HEK293 (cell line): ENCODE results near the gene PPP1R9B.

Source experiments
- CTCF ChIA-PET: fragments of 350-600 bp; formaldehyde crosslinking; extraction: SDS; loops from one replicate; lab custom pipeline; 2021; ENCODE audit warnings: antibody characterized with exemption; lab: Yijun Ruan, JAX
- POLR2A ChIA-PET: fragments of 300-600 bp; formaldehyde crosslinking; extraction: SDS; loops from one replicate; lab custom pipeline; 2020; ENCODE audit warnings: antibody characterized with exemption, inconsistent platforms; lab: Yijun Ruan, JAX
- H3K27ac ChIP-seq: fragments of 200-500 bp; sonication (Bioruptor generic); 2 replicates; pipeline ENCODE4 v1.5.1; 2014; ENCODE audit warnings: low read depth, low read length, control low read depth, inconsistent platforms; ENCODE audit errors: extremely low read depth
- H3K36me3 ChIP-seq, 2 experiments: fragments of 200-500 bp in 1 of 2; sonication (Bioruptor generic) in 1 of 2; 1 replicate in 1 of 2; 2 replicates in 1 of 2; pipeline ENCODE4 v1.5.1; 2014 to 2017; ENCODE audit warnings: inconsistent platforms in 2 of 2, low read length in 2 of 2; ENCODE audit not compliant: control insufficient read depth in 2 of 2, insufficient read depth in 1 of 2
- H3K4me1 ChIP-seq: fragments of 200-500 bp; sonication (Bioruptor generic); 2 replicates; pipeline ENCODE4 v1.5.1; 2014; ENCODE audit warnings: mild to moderate bottlenecking, low read length, inconsistent platforms; ENCODE audit not compliant: control insufficient read depth, insufficient read depth
- H3K4me3 ChIP-seq: 2 replicates; pipeline ENCODE4 v1.5.1; 2011; ENCODE audit warnings: low read depth, mild to moderate bottlenecking, control low read depth, low read length, moderate library complexity
- H3K9me3 ChIP-seq: fragments of 200-500 bp; sonication (Bioruptor generic); 2 replicates; pipeline ENCODE4 v1.5.1; 2014; ENCODE audit warnings: low read depth, low read length, inconsistent platforms; ENCODE audit not compliant: control insufficient read depth, insufficient read depth
- GLIS1 ChIP-seq: fragments of 450-650 bp; formaldehyde crosslinking; IDR thresholded peaks from 2 replicates; pipeline ENCODE4 v1.5.1; 2016; ENCODE audit warnings: missing biosample characterization, missing genetic modification characterization
- KLF16 ChIP-seq: fragments of 450-650 bp; formaldehyde crosslinking; IDR thresholded peaks from 2 replicates; pipeline ENCODE4 v1.5.1; 2017; ENCODE audit warnings: missing biosample characterization, missing genetic modification characterization
- OSR2 ChIP-seq: fragments of 450-650 bp; formaldehyde crosslinking; IDR thresholded peaks from 2 replicates; pipeline ENCODE4 v1.5.1; 2016; ENCODE audit warnings: missing biosample characterization, missing genetic modification characterization
- PRDM4 ChIP-seq: fragments of 450-650 bp; formaldehyde crosslinking; IDR thresholded peaks from 2 replicates; pipeline ENCODE4 v1.5.1; 2017; ENCODE audit warnings: missing biosample characterization, missing genetic modification characterization
- REST ChIP-seq: fragments of 450-650 bp; formaldehyde crosslinking; IDR thresholded peaks from 2 replicates; pipeline ENCODE4 v1.5.1; 2016; ENCODE audit warnings: missing biosample characterization, missing genetic modification characterization
- SP7 ChIP-seq: fragments of 450-650 bp; formaldehyde crosslinking; IDR thresholded peaks from 2 replicates; pipeline ENCODE4 v1.5.1; 2016; ENCODE audit warnings: missing biosample characterization, missing genetic modification characterization
- ZBTB21 ChIP-seq: fragments of 450-650 bp; formaldehyde crosslinking; IDR thresholded peaks from 2 replicates; pipeline ENCODE4 v1.5.1; 2017; ENCODE audit warnings: missing biosample characterization, missing genetic modification characterization
- ZFP69B ChIP-seq: fragments of 450-650 bp; formaldehyde crosslinking; IDR thresholded peaks from 2 replicates; pipeline ENCODE4 v1.5.1; 2016; ENCODE audit warnings: missing biosample characterization, missing genetic modification characterization
- ZIC2 ChIP-seq: fragments of 450-650 bp; formaldehyde crosslinking; IDR thresholded peaks from 2 replicates; pipeline ENCODE4 v1.5.1; 2016; ENCODE audit warnings: missing biosample characterization, missing genetic modification characterization
- ZNF140 ChIP-seq: fragments of 450-650 bp; formaldehyde crosslinking; IDR thresholded peaks from 2 replicates; pipeline ENCODE4 v1.5.1; 2016; ENCODE audit warnings: missing biosample characterization, missing genetic modification characterization
- ZNF223 ChIP-seq: fragments of 450-650 bp; formaldehyde crosslinking; IDR thresholded peaks from 2 replicates; pipeline ENCODE4 v1.5.1; 2016; ENCODE audit warnings: missing biosample characterization, missing genetic modification characterization
- ZNF239 ChIP-seq: fragments of 450-650 bp; formaldehyde crosslinking; IDR thresholded peaks from 2 replicates; pipeline ENCODE4 v1.5.1; 2016; ENCODE audit warnings: missing biosample characterization, missing genetic modification characterization
- ZNF24 ChIP-seq: fragments of 450-650 bp; formaldehyde crosslinking; IDR thresholded peaks from 2 replicates; pipeline ENCODE4 v1.5.1; 2016; ENCODE audit warnings: missing biosample characterization, missing genetic modification characterization
- ZNF292 ChIP-seq: fragments of 450-650 bp; formaldehyde crosslinking; IDR thresholded peaks from 2 replicates; pipeline ENCODE4 v1.5.1; 2016; ENCODE audit warnings: low read depth, missing biosample characterization, missing genetic modification characterization, borderline replicate concordance
- ZNF311 ChIP-seq: fragments of 450-650 bp; formaldehyde crosslinking; IDR thresholded peaks from 2 replicates; pipeline ENCODE4 v1.5.1; 2017; ENCODE audit warnings: missing biosample characterization, missing genetic modification characterization, borderline replicate concordance
- ZNF335 ChIP-seq: fragments of 450-650 bp; formaldehyde crosslinking; conservative IDR thresholded peaks from 2 replicates; pipeline ENCODE4 v1.5.1; 2016; ENCODE audit warnings: missing biosample characterization, missing genetic modification characterization
- ZNF366 ChIP-seq: fragments of 450-650 bp; formaldehyde crosslinking; conservative IDR thresholded peaks from 2 replicates; pipeline ENCODE4 v1.5.1; 2016; ENCODE audit warnings: missing biosample characterization, missing genetic modification characterization
- ZNF394 ChIP-seq: fragments of 450-650 bp; formaldehyde crosslinking; IDR thresholded peaks from 2 replicates; pipeline ENCODE4 v1.5.1; 2016; ENCODE audit warnings: missing biosample characterization, missing genetic modification characterization, mild to moderate bottlenecking, moderate library complexity, borderline replicate concordance
- ZNF510 ChIP-seq: fragments of 450-650 bp; formaldehyde crosslinking; IDR thresholded peaks from 2 replicates; pipeline ENCODE4 v1.5.1; 2018; ENCODE audit warnings: mild to moderate bottlenecking, missing genetic modification characterization, missing biosample characterization; ENCODE audit not compliant: insufficient replicate concordance
- ZNF529 ChIP-seq: fragments of 450-650 bp; formaldehyde crosslinking; IDR thresholded peaks from 2 replicates; pipeline ENCODE4 v1.5.1; 2017; ENCODE audit warnings: missing genetic modification characterization, missing biosample characterization; ENCODE audit not compliant: insufficient replicate concordance
- ZNF580 ChIP-seq: fragments of 450-650 bp; formaldehyde crosslinking; IDR thresholded peaks from 2 replicates; pipeline ENCODE4 v1.5.1; 2016; ENCODE audit warnings: missing biosample characterization, missing genetic modification characterization
- ZNF624 ChIP-seq: fragments of 450-650 bp; formaldehyde crosslinking; IDR thresholded peaks from 2 replicates; pipeline ENCODE4 v1.5.1; 2017; ENCODE audit warnings: missing biosample characterization, missing genetic modification characterization
- ZNF629 ChIP-seq: fragments of 450-650 bp; formaldehyde crosslinking; IDR thresholded peaks from 2 replicates; pipeline ENCODE4 v1.5.1; 2017; ENCODE audit warnings: missing biosample characterization, missing genetic modification characterization
- ZNF639 ChIP-seq: fragments of 450-650 bp; formaldehyde crosslinking; IDR thresholded peaks from 2 replicates; pipeline ENCODE4 v1.5.1; 2016; ENCODE audit warnings: missing biosample characterization, missing genetic modification characterization
- ZNF664 ChIP-seq: fragments of 450-650 bp; formaldehyde crosslinking; IDR thresholded peaks from 2 replicates; pipeline ENCODE4 v1.5.1; 2016; ENCODE audit warnings: missing biosample characterization, missing genetic modification characterization
- ZNF76 ChIP-seq: fragments of 450-650 bp; formaldehyde crosslinking; IDR thresholded peaks from 2 replicates; pipeline ENCODE4; 2016; ENCODE audit warnings: low read depth, missing biosample characterization, missing genetic modification characterization, borderline replicate concordance
- ZNF777 ChIP-seq: fragments of 450-650 bp; formaldehyde crosslinking; IDR thresholded peaks from 2 replicates; pipeline ENCODE4 v1.5.1; 2017; ENCODE audit warnings: missing biosample characterization, missing genetic modification characterization, borderline replicate concordance
- ZSCAN23 ChIP-seq: fragments of 450-650 bp; formaldehyde crosslinking; IDR thresholded peaks from 2 replicates; pipeline ENCODE4 v1.5.1; 2016; ENCODE audit warnings: missing biosample characterization, missing genetic modification characterization
- ZSCAN4 ChIP-seq: fragments of 450-650 bp; formaldehyde crosslinking; IDR thresholded peaks from 2 replicates; pipeline ENCODE4 v1.5.1; 2017; ENCODE audit warnings: missing biosample characterization, missing genetic modification characterization

PPP1R9B gene

GRCh38 chr17:50100921-50101345 is 49.5 kb downstream of the PPP1R9B start (continued):
- TF ChIP-seq PRDM4, result no peak
- TF ChIP-seq ZNF366 (tag by site-specific recombination), result 0 out of 2 replicates have a peak, but pooled peaks have one; percentile 33
- TF ChIP-seq ZNF624 (tag by site-specific recombination), result no peak
- no peak for TF ChIP-seq ZBTB21 (tag by site-specific recombination)
- TF ChIP-seq ZNF140 (tag by site-specific recombination), result no peak
- TF ChIP-seq ZSCAN4 (tag by site-specific recombination), result no peak
- peak; percentile 79 for TF ChIP-seq ZFP69B
- TF ChIP-seq ZNF76 (tag by site-specific recombination), result no peak
- TF ChIP-seq ZNF777 (tag by site-specific recombination), result no peak
- no peak for TF ChIP-seq ZNF510 (tag by site-specific recombination)
- no peak for TF ChIP-seq ZNF239
- no peak for TF ChIP-seq ZIC2 (tag by site-specific recombination)
- TF ChIP-seq ZNF335 (tag by site-specific recombination), result 0 out of 2 replicates have a peak, but pooled peaks have one; percentile 11
- TF ChIP-seq, all 188 proteins: peak for 11

- H3K4me1 ChIP-seq, result peaks cover 7% of the 10 kb centered on the region
- H3K4me3 ChIP-seq, result no peak overlapping the region
- ChIA-PET CTCF (interaction anchor here (0.5 to 3.2 kb wide), 9 partner anchors 13 to 209 kb away, joined by 3 to 16 read pairs (median 3); no protein-coding TSS in a partner anchor), POLR2A (interaction anchor here (0.8 kb wide), 1 partner anchor 51 kb away, joined by 3 read pairs; no protein-coding TSS in a partner anchor)
- H3K9me3 ChIP-seq, result no peaks in the 10 kb centered on the region
- peaks cover 0 to 60% of the 10 kb centered on the region in 2 experiments; a peak in 1 of 3 replicates for H3K36me3 ChIP-seq
- no peak overlapping the region for H3K27ac ChIP-seq
- no peak for TF ChIP-seq ZFP69B
- TF ChIP-seq ZNF580 (tag by site-specific recombination), result no peak
- no peak for TF ChIP-seq KLF16
- peak; percentile 90 for TF ChIP-seq OSR2 (tag by site-specific recombination)
- peak; percentile 30 for TF ChIP-seq GLIS1 (tag by site-specific recombination)
- peak; percentile 55; the same call in 1 of the 2 replicates for TF ChIP-seq SP7 (tag by site-specific recombination)
- TF ChIP-seq ZNF292, result 0 out of 2 replicates have a peak, but pooled peaks have one; percentile 15
- peak; percentile 79 for TF ChIP-seq REST (tag by site-specific recombination)
- TF ChIP-seq ZNF629 (tag by site-specific recombination), result peak; percentile 56; the same call in 1 of the 2 replicates
- TF ChIP-seq ZNF394, result peak; percentile 29; the same call in 1 of the 2 replicates
- peak; percentile 46; the same call in 1 of the 2 replicates for TF ChIP-seq ZNF366 (tag by site-specific recombination)
- TF ChIP-seq ZNF24 (tag by site-specific recombination), result peak; percentile 49; the same call in 1 of the 2 replicates
- no peak for TF ChIP-seq ZNF311
- TF ChIP-seq ZNF664 (tag by site-specific recombination), result 0 out of 2 replicates have a peak, but pooled peaks have one; percentile 9
- peak; percentile 60; the same call in 1 of the 2 replicates for TF ChIP-seq ZSCAN23 (tag by site-specific recombination)
- no peak for TF ChIP-seq ZNF529 (tag by site-specific recombination)
- TF ChIP-seq ZNF639 (tag by site-specific recombination), result no peak
- TF ChIP-seq ZNF223 (tag by site-specific recombination), result no peak
These were observed 50.0 kb downstream of the PPP1R9B start for GRCh38 chr17:50100480-50100883.
